ENCODE results near the gene PHEX.

Gene PHEX

GRCh38 chrX:22234380-22234779 is 202.3 kb downstream of the PHEX start:
- Mint-ChIP-seq H3K4me3 (no peak overlapping the region), H3K9me3 (peaks cover 22% of the 10 kb centered on the region), H3K27me3 (ENCODE audit: low read depth, poor library complexity) (no peaks in the 10 kb centered on the region), H3K4me1 (peaks cover 19% of the 10 kb centered on the region), H3K27ac (no peak overlapping the region), H3K36me3 (ENCODE audit: low read depth) (peaks cover 5% of the 10 kb centered on the region)
- TF ChIP-seq CTCF (IDR thresholded peaks at IDR 0.05): no peak
- DNase-seq: peak; percentile 7

- H3K27me3 Mint-ChIP-seq (ENCODE audit: low read depth, poor library complexity): no peaks in the 10 kb centered on the region
- no peak overlapping the region for H3K4me3 Mint-ChIP-seq
- peaks cover 44% of the 10 kb centered on the region for H3K9me3 Mint-ChIP-seq
- no peak for DNase-seq
- peak overlapping the region; percentile 49 for H3K27ac Mint-ChIP-seq
- TF ChIP-seq CTCF (IDR thresholded peaks at IDR 0.05): no peak
- peaks cover 19% of the 10 kb centered on the region for H3K4me1 Mint-ChIP-seq
- peaks cover 5% of the 10 kb centered on the region for H3K36me3 Mint-ChIP-seq (ENCODE audit: low read depth)
These were observed 205.4 kb downstream of the PHEX start for GRCh38 chrX:22237479-22237878.

GRCh38 chrX:22246620-22247019 is 214.5 kb downstream of the PHEX start:
- no peak overlapping the region for H3K27ac Mint-ChIP-seq
- no peak for TF ChIP-seq CTCF (IDR thresholded peaks at IDR 0.05)
- peaks cover 21% of the 10 kb centered on the region for H3K9me3 Mint-ChIP-seq
- H3K36me3 Mint-ChIP-seq (ENCODE audit: low read depth): no peaks in the 10 kb centered on the region
- no peak for DNase-seq
- no peaks in the 10 kb centered on the region for H3K27me3 Mint-ChIP-seq (ENCODE audit: low read depth, poor library complexity)
- no peak overlapping the region for H3K4me3 Mint-ChIP-seq
- H3K4me1 Mint-ChIP-seq: no peaks in the 10 kb centered on the region

- no peaks in the 10 kb centered on the region for H3K27me3 Mint-ChIP-seq (ENCODE audit: low read depth, poor library complexity)
- H3K27ac Mint-ChIP-seq: no peak overlapping the region
- H3K36me3 Mint-ChIP-seq (ENCODE audit: low read depth): no peaks in the 10 kb centered on the region
- no peak overlapping the region for H3K4me3 Mint-ChIP-seq
- TF ChIP-seq CTCF (IDR thresholded peaks at IDR 0.05): no peak
- H3K9me3 Mint-ChIP-seq: peaks cover 19% of the 10 kb centered on the region
- no peaks in the 10 kb centered on the region for H3K4me1 Mint-ChIP-seq
- DNase-seq: no peak
These were observed 215.0 kb downstream of the PHEX start for GRCh38 chrX:22247169-22247568.

GRCh38 chrX:22248401-22248800 is 216.3 kb downstream of the PHEX start:
- Mint-ChIP-seq H3K4me3 (no peak overlapping the region), H3K4me1 (no peaks in the 10 kb centered on the region), H3K9me3 (peaks cover 7% of the 10 kb centered on the region), H3K27me3 (ENCODE audit: low read depth, poor library complexity) (no peaks in the 10 kb centered on the region), H3K36me3 (ENCODE audit: low read depth) (no peaks in the 10 kb centered on the region), H3K27ac (no peak overlapping the region)
- no peak for TF ChIP-seq CTCF (IDR thresholded peaks at IDR 0.05)
- DNase-seq: no peak

GRCh38 chrX:22249371-22249770 is 217.2 kb downstream of the PHEX start:
- Mint-ChIP-seq H3K4me3 (no peak overlapping the region), H3K9me3 (no peaks in the 10 kb centered on the region), H3K36me3 (ENCODE audit: low read depth) (no peaks in the 10 kb centered on the region), H3K4me1 (no peaks in the 10 kb centered on the region), H3K27me3 (ENCODE audit: low read depth, poor library complexity) (no peaks in the 10 kb centered on the region), H3K27ac (no peak overlapping the region)
- DNase-seq: no peak
- TF ChIP-seq CTCF (IDR thresholded peaks at IDR 0.05): no peak

Data from nephron progenitor cell (in vitro differentiated cells).